CD4-positive, alpha-beta T cell treated with Interleukin-15 for 4 hours (primary cell): Measurements from ENCODE around the gene CFAP57.

ENCODE experiments used
- DNase-seq: peaks from one replicate; pipeline ENCODE4 v3.0.0-alpha.2; 2020; ENCODE audit warnings: low spot score

The CFAP57 gene

GRCh38 chr1:43255438-43256210, 83.5 kb downstream of the CFAP57 start:
- no peak for DNase-seq

GRCh38 chr1:43256675-43257570, 84.8 kb downstream of the CFAP57 start:
- DNase-seq = no peak

- DNase-seq = no peak
These were observed 86.2 kb downstream of the CFAP57 start for GRCh38 chr1:43258370-43258769.

- no peak for DNase-seq
These were observed 93.3 kb downstream of the CFAP57 start for GRCh38 chr1:43265431-43265830.

- no peak for DNase-seq
These were observed 94.8 kb downstream of the CFAP57 start for GRCh38 chr1:43266881-43267280.

- no peak for DNase-seq
These were observed 95.2 kb downstream of the CFAP57 start for GRCh38 chr1:43267291-43267805.

GRCh38 chr1:43267818-43268425, 95.8 kb downstream of the CFAP57 start:
- DNase-seq = no peak

- DNase-seq = no peak
These were observed 97.7 kb downstream of the CFAP57 start, which contains the start of gene TMEM125 for GRCh38 chr1:43269627-43270375. TMEM125 (plus strand) TSS chr1:43269983; CDS start chr1:43272723, 2,740 bp downstream.

GRCh38 chr1:43270421-43271095, 98.4 kb downstream of the CFAP57 start:
- DNase-seq = no peak

GRCh38 chr1:43271186-43272118, 99.3 kb downstream of the CFAP57 start:
- no peak for DNase-seq

GRCh38 chr1:43272161-43272560, 100.0 kb downstream of the CFAP57 start:
- DNase-seq = no peak

GRCh38 chr1:43272576-43273571, 100.7 kb downstream of the CFAP57 start:
- DNase-seq = no peak

- no peak for DNase-seq
These were observed 101.6 kb downstream of the CFAP57 start for GRCh38 chr1:43273708-43274107.

- DNase-seq = peak; percentile 15
These were observed 102.1 kb downstream of the CFAP57 start for GRCh38 chr1:43274125-43274803.

- no peak for DNase-seq
These were observed 102.7 kb downstream of the CFAP57 start for GRCh38 chr1:43274804-43275180.

- DNase-seq = no peak
These were observed 103.9 kb downstream of the CFAP57 start for GRCh38 chr1:43275826-43276620.

- DNase-seq = no peak
These were observed 104.5 kb downstream of the CFAP57 start for GRCh38 chr1:43276673-43277072.
